ENCODE measurements around the gene MYO18B.

GRCh38 chr22:25774575-25775026 is 32.6 kb downstream of the MYO18B start:
- no peak for TF ChIP-seq CTCF (IDR thresholded peaks at IDR 0.05; ENCODE audit: insufficient read depth, low read length)
- TF ChIP-seq POLR2AphosphoS5 (IDR thresholded peaks at IDR 0.05; ENCODE audit: low read depth), result no peak
